Measurements from ENCODE around the gene CFAP251. TPM values are rescaled to one million over a fixed set of nuclear protein-coding genes. Genes with fewer than 3 reads are reported as not detected.

The CFAP251 gene
- total and polyA plus RNA-seq, 2 donors (not counting 3 experiments of a cell fraction or from before 2014, with no cell fraction given) = 3.3 to 4.0 TPM

DNA sequence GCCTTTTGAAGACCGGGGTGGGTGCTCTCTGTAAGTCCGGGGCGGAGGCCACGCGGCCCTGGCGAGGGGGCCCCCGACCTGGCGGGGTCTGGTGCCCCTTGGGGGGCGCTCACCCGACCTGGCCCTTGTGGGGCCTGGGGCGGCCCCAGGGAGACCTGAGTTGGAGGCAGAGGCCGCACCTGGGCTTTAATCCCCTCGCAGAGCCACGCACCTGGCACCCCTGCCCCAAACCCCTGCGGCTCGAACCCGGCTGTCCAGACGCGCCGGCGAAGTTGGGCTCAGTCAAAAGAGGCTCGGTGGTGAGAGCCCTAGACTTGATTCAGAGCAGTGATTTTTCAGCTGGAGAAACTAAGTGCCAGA is 267 bp downstream of the CFAP251 start:
- H3K9me3 ChIP-seq (replicated peaks; ENCODE audit: control insufficient read depth, insufficient read depth, low read length) = no peaks in the 10 kb centered on the region
- H3K9ac ChIP-seq (replicated peaks; ENCODE audit: extremely low read depth, insufficient read depth, low read length) = peak overlapping the region; percentile 90
- BruUV-seq (replicated peaks) = no TSS peak
- H4K20me1 ChIP-seq (replicated peaks; ENCODE audit: control insufficient read depth, extremely low read depth, insufficient read depth, low read length) = no peaks in the 10 kb centered on the region
- TF ChIP-seq FOS (IDR thresholded peaks at IDR 0.05; ENCODE audit: borderline replicate concordance, insufficient read depth, low read length) (no peak), EZH2 (IDR thresholded peaks at IDR 0.05; ENCODE audit: borderline replicate concordance, low read depth, low read length, severe bottlenecking) (no peak), POLR2A (IDR thresholded peaks at IDR 0.05; ENCODE audit: low read depth, low read length) (no peak), JUN (IDR thresholded peaks at IDR 0.05; ENCODE audit: borderline replicate concordance, insufficient read depth, insufficient read length, low read depth) (no peak), MYC (IDR thresholded peaks at IDR 0.05; ENCODE audit: low read depth, low read length) (no peak), POLR2AphosphoS5 (IDR thresholded peaks at IDR 0.05; ENCODE audit: insufficient read depth, low read depth, low read length) (no peak), CTCF (IDR thresholded peaks at IDR 0.05; ENCODE audit: extremely low read depth in 1 of 2, insufficient read depth in 1 of 2, low read depth in 1 of 2, low read length in 2 of 2) (no peak), GATA2 (IDR thresholded peaks at IDR 0.05; ENCODE audit: insufficient read depth, insufficient read length, low read depth, low read length) (no peak)
- TF ChIP-seq, protein P1, sequence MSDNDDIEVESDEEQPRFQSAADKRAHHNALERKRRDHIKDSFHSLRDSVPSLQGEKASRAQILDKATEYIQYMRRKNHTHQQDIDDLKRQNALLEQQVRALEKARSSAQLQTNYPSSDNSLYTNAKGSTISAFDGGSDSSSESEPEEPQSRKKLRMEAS (IDR thresholded peaks at IDR 0.05; ENCODE audit: insufficient read depth, insufficient read length) = no peak
- CTCF ChIA-PET = interaction anchor here (0.6 to 2.9 kb wide), 31 partner anchors 9 to 275 kb away, joined by 3 to 21 read pairs (median 4); partner anchors contain the start of gene BCL7A
- POLR2A ChIA-PET = no interaction called here
- FAIRE-seq (no peak), DNase-seq (ENCODE audit: low read depth, low spot score) (no peak)
- dilution Hi-C loops (cut with MboI; ENCODE audit: extremely low pct_ligation_motif_present, low sequenced_read_pairs) (no loop called here), intact Hi-C loops (cut with micrococcal nuclease) (loop anchor here (1.0 to 5.0 kb wide), 3 partner anchors 30 to 204 kb away; partner anchors contain the start of gene PSMD9)
- H3K4me1 ChIP-seq (ENCODE audit: control insufficient read depth, extremely low read depth, insufficient read depth, low read length) = peaks cover 10% of the 10 kb centered on the region
- peak overlapping the region; percentile 20 to 53 (median 47) for H3K4me3 ChIP-seq (replicated peaks in 1 of 3; ENCODE audit: insufficient read depth in 1 of 3, low read depth in 1 of 3, low read length in 3 of 3)
- H3K36me3 ChIP-seq (ENCODE audit: control insufficient read depth in 2 of 2, extremely low read depth in 1 of 2, insufficient read depth in 2 of 2, low read length in 2 of 2) = peaks cover 8 to 11% of the 10 kb centered on the region in 2 experiments
- H2AFZ ChIP-seq (ENCODE audit: low read depth, low read length) = peak overlapping the region; percentile 42
- no peaks in the 10 kb centered on the region for H3K27me3 ChIP-seq (ENCODE audit: control insufficient read depth in 2 of 2, insufficient read depth in 2 of 2, low read length in 2 of 2)
- no peaks in the 10 kb centered on the region for H3K79me2 ChIP-seq (ENCODE audit: control insufficient read depth, insufficient read depth, low read length)
- no peaks in the 10 kb centered on the region for H3K9me1 ChIP-seq (replicated peaks; ENCODE audit: control insufficient read depth, extremely low read depth, insufficient read depth, low read length)
- peak overlapping the region; percentile 64 for H3K4me2 ChIP-seq (ENCODE audit: insufficient read depth, low read length)
- peak overlapping the region; percentile 92 for H3K27ac ChIP-seq (ENCODE audit: insufficient read depth, low read depth, low read length)
